ENCODE data around the gene ALG3.

Gene ALG3

GRCh38 chr3:184209146-184209923 is 39.4 kb downstream of the ALG3 start:
- Histone ChIP-seq H3K4me1 (ENCODE audit: insufficient read depth, low read length) (no peaks in the 10 kb centered on the region), H3K27me3 (ENCODE audit: control insufficient read depth in 1 of 2, insufficient read depth in 2 of 2, low read length in 2 of 2) (no peaks in the 10 kb centered on the region), H3K9ac (ENCODE audit: low read length) (no peak overlapping the region), H3K4me3 (ENCODE audit: low read depth in 1 of 2, low read length in 2 of 2) (no peak overlapping the region), H3K9me3 (ENCODE audit: low read length) (no peaks in the 10 kb centered on the region), H3K27ac (ENCODE audit: low read depth, low read length) (no peak overlapping the region), H3K36me3 (ENCODE audit: insufficient read depth, low read length) (no peaks in the 10 kb centered on the region)

GRCh38 chr3:184203526-184203925 is 45.2 kb downstream of the ALG3 start:
- no peak overlapping the region for H3K27ac ChIP-seq (ENCODE audit: low read depth, low read length)
- no peaks in the 10 kb centered on the region for H3K27me3 ChIP-seq (ENCODE audit: control insufficient read depth in 1 of 2, insufficient read depth in 2 of 2, low read length in 2 of 2)
- no peaks in the 10 kb centered on the region for H3K4me1 ChIP-seq (ENCODE audit: insufficient read depth, low read length)
- H3K36me3 ChIP-seq (ENCODE audit: insufficient read depth, low read length): no peaks in the 10 kb centered on the region
- H3K9ac ChIP-seq (ENCODE audit: low read length): no peak overlapping the region
- H3K9me3 ChIP-seq (ENCODE audit: low read length): no peaks in the 10 kb centered on the region
- H3K4me3 ChIP-seq (ENCODE audit: low read depth in 1 of 2, low read length in 2 of 2): no peak overlapping the region

GRCh38 chr3:184200825-184201224 is 47.9 kb downstream of the ALG3 start:
- no peaks in the 10 kb centered on the region for H3K4me1 ChIP-seq (ENCODE audit: insufficient read depth, low read length)
- no peak overlapping the region for H3K9ac ChIP-seq (ENCODE audit: low read length)
- H3K27ac ChIP-seq (ENCODE audit: low read depth, low read length): no peak overlapping the region
- no peaks in the 10 kb centered on the region for H3K27me3 ChIP-seq (ENCODE audit: control insufficient read depth in 1 of 2, insufficient read depth in 2 of 2, low read length in 2 of 2)
- H3K36me3 ChIP-seq (ENCODE audit: insufficient read depth, low read length): no peaks in the 10 kb centered on the region
- H3K4me3 ChIP-seq (ENCODE audit: low read depth in 1 of 2, low read length in 2 of 2): no peak overlapping the region
- H3K9me3 ChIP-seq (ENCODE audit: low read length): no peaks in the 10 kb centered on the region

GRCh38 chr3:184198509-184198908 is 50.3 kb downstream of the ALG3 start:
- Histone ChIP-seq H3K27ac (ENCODE audit: low read depth, low read length) (no peak overlapping the region), H3K4me1 (ENCODE audit: insufficient read depth, low read length) (no peaks in the 10 kb centered on the region), H3K9ac (ENCODE audit: low read length) (no peak overlapping the region), H3K27me3 (ENCODE audit: control insufficient read depth in 1 of 2, insufficient read depth in 2 of 2, low read length in 2 of 2) (no peaks in the 10 kb centered on the region), H3K9me3 (ENCODE audit: low read length) (no peaks in the 10 kb centered on the region), H3K36me3 (ENCODE audit: insufficient read depth, low read length) (peaks cover 16% of the 10 kb centered on the region), H3K4me3 (ENCODE audit: low read depth in 1 of 2, low read length in 2 of 2) (no peak overlapping the region)

- H3K36me3 ChIP-seq (ENCODE audit: insufficient read depth, low read length): peaks cover 36% of the 10 kb centered on the region
- no peak overlapping the region for H3K4me3 ChIP-seq (ENCODE audit: low read depth in 1 of 2, low read length in 2 of 2)
- no peaks in the 10 kb centered on the region for H3K27me3 ChIP-seq (ENCODE audit: control insufficient read depth in 1 of 2, insufficient read depth in 2 of 2, low read length in 2 of 2)
- no peak overlapping the region for H3K9ac ChIP-seq (ENCODE audit: low read length)
- no peaks in the 10 kb centered on the region for H3K9me3 ChIP-seq (ENCODE audit: low read length)
- H3K27ac ChIP-seq (ENCODE audit: low read depth, low read length): no peak overlapping the region
- H3K4me1 ChIP-seq (ENCODE audit: insufficient read depth, low read length): no peaks in the 10 kb centered on the region
These were observed 52.2 kb downstream of the ALG3 start for GRCh38 chr3:184196536-184196935.

GRCh38 chr3:184193991-184194539 is 54.7 kb downstream of the ALG3 start:
- no peak overlapping the region for H3K27ac ChIP-seq (ENCODE audit: low read depth, low read length)
- H3K4me1 ChIP-seq (ENCODE audit: insufficient read depth, low read length): no peaks in the 10 kb centered on the region
- no peak overlapping the region for H3K4me3 ChIP-seq (ENCODE audit: low read depth in 1 of 2, low read length in 2 of 2)
- no peaks in the 10 kb centered on the region for H3K27me3 ChIP-seq (ENCODE audit: control insufficient read depth in 1 of 2, insufficient read depth in 2 of 2, low read length in 2 of 2)
- no peaks in the 10 kb centered on the region for H3K9me3 ChIP-seq (ENCODE audit: low read length)
- H3K36me3 ChIP-seq (ENCODE audit: insufficient read depth, low read length): peaks cover 58% of the 10 kb centered on the region
- H3K9ac ChIP-seq (ENCODE audit: low read length): no peak overlapping the region

GRCh38 chr3:184192889-184193288 is 55.9 kb downstream of the ALG3 start:
- no peaks in the 10 kb centered on the region for H3K9me3 ChIP-seq (ENCODE audit: low read length)
- peaks cover under 1% of the 10 kb centered on the region for H3K4me1 ChIP-seq (ENCODE audit: insufficient read depth, low read length)

More at GRCh38 chr3:184192889-184193288, 55.9 kb downstream of the ALG3 start:
- no peak overlapping the region for H3K9ac ChIP-seq (ENCODE audit: low read length)
- H3K27me3 ChIP-seq (ENCODE audit: control insufficient read depth in 1 of 2, insufficient read depth in 2 of 2, low read length in 2 of 2): no peaks in the 10 kb centered on the region
- H3K4me3 ChIP-seq (ENCODE audit: low read depth in 1 of 2, low read length in 2 of 2): no peak overlapping the region
- peaks cover 69% of the 10 kb centered on the region for H3K36me3 ChIP-seq (ENCODE audit: insufficient read depth, low read length)
- H3K27ac ChIP-seq (ENCODE audit: low read depth, low read length): no peak overlapping the region

Measured in muscle layer of colon (tissue), 2 donors.